Nephron (organoid): ENCODE measurements around the gene ADGRG6.

Source experiments
- H3K27ac Mint-ChIP-seq, 3 experiments: 2 replicates each; pipeline ENCODE4 v1.8.0; 2020; ENCODE audit warnings: mixed read lengths in 3 of 3, mild to moderate bottlenecking in 2 of 3, moderate library complexity in 1 of 3
- H3K27me3 Mint-ChIP-seq: 2 replicates; pipeline ENCODE4 v1.8.0; 2021; ENCODE audit warnings: low read depth, mild to moderate bottlenecking, moderate library complexity, mixed read lengths
- H3K36me3 Mint-ChIP-seq: 2 replicates; pipeline ENCODE4 v1.8.0; 2020; ENCODE audit warnings: low read depth, mixed read lengths
- H3K4me1 Mint-ChIP-seq: 2 replicates; pipeline ENCODE4 v1.8.0; 2020; ENCODE audit warnings: mixed read lengths
- H3K4me3 Mint-ChIP-seq, 3 experiments: 2 replicates each; pipeline ENCODE4 v1.8.0; 2020; ENCODE audit warnings: mild to moderate bottlenecking in 3 of 3, mixed read lengths in 3 of 3, moderate library complexity in 2 of 3
- H3K9me3 Mint-ChIP-seq: 2 replicates; pipeline ENCODE4 v1.8.0; 2020; ENCODE audit warnings: mixed read lengths
- TF ChIP-seq, protein P1 (sequence below), 3 experiments: fragments of 200-600 bp; sonication (generic); IDR thresholded peaks; one replicate each; pipeline ENCODE4 v1.5.0; 2021; ENCODE audit warnings: antibody characterized with exemption in 3 of 3; ENCODE audit not compliant: unreplicated experiment in 3 of 3

Gene ADGRG6

GRCh38 chr6:142336787-142337186 is 35.0 kb downstream of the ADGRG6 start:
- Mint-ChIP-seq H3K4me3 (no peak overlapping the region), H3K27ac (no peak overlapping the region), H3K4me1 (peaks cover 7% of the 10 kb centered on the region), H3K27me3 (no peaks in the 10 kb centered on the region), H3K9me3 (no peaks in the 10 kb centered on the region), H3K36me3 (no peaks in the 10 kb centered on the region)
- TF ChIP-seq, protein P1, sequence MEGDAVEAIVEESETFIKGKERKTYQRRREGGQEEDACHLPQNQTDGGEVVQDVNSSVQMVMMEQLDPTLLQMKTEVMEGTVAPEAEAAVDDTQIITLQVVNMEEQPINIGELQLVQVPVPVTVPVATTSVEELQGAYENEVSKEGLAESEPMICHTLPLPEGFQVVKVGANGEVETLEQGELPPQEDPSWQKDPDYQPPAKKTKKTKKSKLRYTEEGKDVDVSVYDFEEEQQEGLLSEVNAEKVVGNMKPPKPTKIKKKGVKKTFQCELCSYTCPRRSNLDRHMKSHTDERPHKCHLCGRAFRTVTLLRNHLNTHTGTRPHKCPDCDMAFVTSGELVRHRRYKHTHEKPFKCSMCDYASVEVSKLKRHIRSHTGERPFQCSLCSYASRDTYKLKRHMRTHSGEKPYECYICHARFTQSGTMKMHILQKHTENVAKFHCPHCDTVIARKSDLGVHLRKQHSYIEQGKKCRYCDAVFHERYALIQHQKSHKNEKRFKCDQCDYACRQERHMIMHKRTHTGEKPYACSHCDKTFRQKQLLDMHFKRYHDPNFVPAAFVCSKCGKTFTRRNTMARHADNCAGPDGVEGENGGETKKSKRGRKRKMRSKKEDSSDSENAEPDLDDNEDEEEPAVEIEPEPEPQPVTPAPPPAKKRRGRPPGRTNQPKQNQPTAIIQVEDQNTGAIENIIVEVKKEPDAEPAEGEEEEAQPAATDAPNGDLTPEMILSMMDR (IDR thresholded peaks at IDR 0.05; ENCODE audit: unreplicated experiment in 3 of 3): no peak

DNA sequence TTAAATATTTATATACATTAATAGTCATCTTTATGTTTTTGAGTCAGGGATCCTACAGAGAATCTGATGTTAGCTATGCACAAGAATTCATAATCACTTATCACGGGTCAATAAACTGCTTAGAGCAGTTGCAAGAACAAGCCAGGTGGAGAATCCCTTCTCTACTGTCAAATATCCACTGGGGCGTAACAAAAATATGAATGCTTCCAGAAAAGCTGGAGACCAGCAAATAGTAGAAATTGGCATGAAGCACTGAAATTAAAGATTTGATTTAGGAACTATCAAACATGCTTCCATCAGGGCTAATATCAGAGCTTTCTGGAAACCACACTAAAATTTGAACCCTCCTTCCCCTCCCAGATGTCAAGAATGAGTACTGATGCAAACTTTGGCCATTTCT is 37.3 kb downstream of the ADGRG6 start:
- no peaks in the 10 kb centered on the region for H3K36me3 Mint-ChIP-seq
- no peaks in the 10 kb centered on the region for H3K9me3 Mint-ChIP-seq
- no peak overlapping the region for H3K4me3 Mint-ChIP-seq
- no peak overlapping the region for H3K27ac Mint-ChIP-seq
- peaks cover 6% of the 10 kb centered on the region for H3K4me1 Mint-ChIP-seq
- no peaks in the 10 kb centered on the region for H3K27me3 Mint-ChIP-seq
- TF ChIP-seq, protein P1 (IDR thresholded peaks at IDR 0.05; ENCODE audit: unreplicated experiment in 3 of 3): no peak

DNA sequence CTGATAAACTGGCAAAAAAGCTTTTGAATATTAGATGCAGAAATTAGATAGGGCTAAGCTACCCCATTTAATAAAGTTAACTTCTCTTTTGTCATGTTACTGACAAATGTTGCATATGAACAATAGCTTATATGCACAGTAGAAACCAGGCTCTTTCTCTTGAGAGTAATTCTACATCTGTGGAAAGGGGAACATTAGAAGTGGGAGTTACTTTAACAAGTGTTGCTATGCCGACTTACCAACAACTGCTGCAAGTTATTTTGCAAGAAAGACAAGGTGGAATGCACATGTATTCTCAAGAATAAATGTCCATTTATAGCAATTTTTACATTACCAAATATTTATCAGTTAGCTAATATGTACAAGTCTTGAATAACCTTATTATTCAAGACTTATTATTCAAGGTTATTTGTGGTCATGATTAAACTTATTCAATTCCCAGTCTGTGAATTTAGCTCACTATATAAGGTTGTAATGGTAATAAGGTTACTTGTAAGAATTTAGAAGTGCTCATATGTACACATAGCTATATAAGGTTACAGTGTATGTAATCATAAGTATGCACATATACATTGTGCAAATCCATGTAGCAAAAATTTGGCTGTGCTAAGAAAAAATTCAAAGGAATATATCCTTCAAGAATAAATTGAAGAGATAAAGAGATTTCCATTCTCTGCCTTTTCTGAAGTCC is 38.3 kb downstream of the ADGRG6 start:
- Mint-ChIP-seq H3K4me1 (peaks cover 6% of the 10 kb centered on the region), H3K27me3 (no peaks in the 10 kb centered on the region), H3K4me3 (no peak overlapping the region), H3K9me3 (no peaks in the 10 kb centered on the region), H3K27ac (peak overlapping the region in 1 of 3 experiments; percentile 24), H3K36me3 (no peaks in the 10 kb centered on the region)
- TF ChIP-seq, protein P1 (IDR thresholded peaks at IDR 0.05; ENCODE audit: unreplicated experiment in 3 of 3): no peak

DNA sequence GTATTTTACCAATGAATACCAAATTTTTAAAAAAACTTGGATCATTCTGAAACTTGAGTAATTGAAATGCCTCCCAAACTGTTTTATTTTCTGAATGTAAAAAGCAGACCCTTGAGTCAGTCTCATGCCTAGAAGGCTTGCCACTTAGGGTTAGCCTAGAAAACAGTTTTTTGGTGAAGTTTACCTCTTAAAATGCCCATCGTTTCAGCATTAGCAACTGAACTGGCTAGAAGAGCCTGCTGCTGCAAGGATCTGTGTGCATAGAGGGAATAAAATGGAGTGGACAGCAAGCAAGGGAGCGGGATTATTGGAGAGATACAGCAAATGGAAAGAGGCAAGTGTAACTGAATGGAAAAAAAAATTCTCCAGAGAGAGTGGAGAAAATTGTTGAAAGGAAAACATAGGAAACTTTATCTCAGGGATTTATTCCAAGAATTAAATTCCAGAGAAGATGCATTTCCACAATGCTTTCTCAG is 40.1 kb downstream of the ADGRG6 start:
- no peaks in the 10 kb centered on the region for H3K27me3 Mint-ChIP-seq
- H3K4me3 Mint-ChIP-seq: no peak overlapping the region
- TF ChIP-seq, protein P1 (IDR thresholded peaks at IDR 0.05; ENCODE audit: unreplicated experiment in 3 of 3): no peak
- peaks cover 6% of the 10 kb centered on the region for H3K4me1 Mint-ChIP-seq
- H3K9me3 Mint-ChIP-seq: no peaks in the 10 kb centered on the region
- H3K27ac Mint-ChIP-seq: no peak overlapping the region
- H3K36me3 Mint-ChIP-seq: no peaks in the 10 kb centered on the region

- Mint-ChIP-seq H3K27ac (no peak overlapping the region), H3K27me3 (no peaks in the 10 kb centered on the region), H3K9me3 (no peaks in the 10 kb centered on the region), H3K4me1 (peaks cover 6% of the 10 kb centered on the region), H3K36me3 (no peaks in the 10 kb centered on the region), H3K4me3 (no peak overlapping the region)
- TF ChIP-seq, protein P1 (IDR thresholded peaks at IDR 0.05; ENCODE audit: unreplicated experiment in 3 of 3): no peak
Observed at GRCh38 chr6:142342986-142343385, 41.2 kb downstream of the ADGRG6 start.

- Mint-ChIP-seq H3K27ac (no peak overlapping the region), H3K36me3 (no peaks in the 10 kb centered on the region), H3K4me3 (no peak overlapping the region), H3K9me3 (no peaks in the 10 kb centered on the region), H3K27me3 (no peaks in the 10 kb centered on the region), H3K4me1 (peaks cover 6% of the 10 kb centered on the region)
- TF ChIP-seq, protein P1 (IDR thresholded peaks at IDR 0.05; ENCODE audit: unreplicated experiment in 3 of 3): no peak
Observed at GRCh38 chr6:142343938-142344337, 42.1 kb downstream of the ADGRG6 start.
